Fibroblast of lung (primary cell): Measurements from ENCODE around the gene C12orf54.

ENCODE experiments used
- EZH2 ChIP-seq: IDR thresholded peaks from 2 replicates; pipeline ENCODE4 v1.5.1; 2012; ENCODE audit warnings: low read length, control low read depth, mild to moderate bottlenecking; ENCODE audit errors: missing control alignments
- TF ChIP-seq, protein P1 (sequence below), 2 donors: IDR thresholded peaks in 1 of 2; conservative IDR thresholded peaks in 1 of 2; 1 replicate in 1 of 2; 2 replicates in 1 of 2; pipeline ENCODE4 v1.5.1; 2011 to 2012; ENCODE audit warnings: low read length in 2 of 2, control low read depth in 1 of 2, inconsistent platforms in 1 of 2, low read depth in 1 of 2, mild to moderate bottlenecking in 1 of 2

DNA sequence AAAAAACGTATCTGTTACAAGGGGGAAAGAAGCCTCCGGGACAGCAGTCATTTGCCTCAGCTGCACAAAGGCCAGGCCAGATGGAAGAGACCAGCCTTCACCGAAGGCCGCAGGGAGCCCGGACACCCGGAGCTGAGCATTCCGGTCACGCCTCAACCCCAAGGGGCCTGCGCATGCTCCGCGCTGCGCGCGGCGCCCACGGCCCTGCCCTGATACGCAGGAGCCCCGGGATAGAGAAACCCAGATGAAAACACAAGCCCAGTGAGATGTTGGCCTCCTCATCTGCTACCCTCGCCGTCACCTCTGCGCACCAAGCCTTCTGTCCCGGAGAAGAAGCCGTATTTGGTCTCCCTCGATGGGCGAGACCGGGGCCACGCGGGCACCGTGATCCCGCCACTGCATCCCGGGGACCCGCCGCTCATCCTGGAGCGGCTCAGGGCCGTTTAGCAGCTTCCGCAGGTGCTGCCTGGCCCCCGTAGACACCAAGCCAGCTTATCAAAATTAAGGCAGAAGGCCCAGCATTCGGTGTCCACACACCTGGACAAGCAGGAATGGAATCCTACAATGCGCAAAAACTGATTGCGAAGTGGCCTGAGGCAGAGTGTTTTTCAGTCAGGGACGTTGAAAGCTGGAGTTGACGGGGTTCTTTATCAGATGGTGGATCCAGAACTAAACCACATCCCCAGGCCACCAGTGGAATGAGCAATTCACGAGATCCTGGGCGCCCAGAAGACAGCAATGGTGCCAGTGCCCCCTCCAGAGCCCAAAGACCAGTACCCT, 45.8 kb downstream of the C12orf54 start:
- TF ChIP-seq, protein P1, sequence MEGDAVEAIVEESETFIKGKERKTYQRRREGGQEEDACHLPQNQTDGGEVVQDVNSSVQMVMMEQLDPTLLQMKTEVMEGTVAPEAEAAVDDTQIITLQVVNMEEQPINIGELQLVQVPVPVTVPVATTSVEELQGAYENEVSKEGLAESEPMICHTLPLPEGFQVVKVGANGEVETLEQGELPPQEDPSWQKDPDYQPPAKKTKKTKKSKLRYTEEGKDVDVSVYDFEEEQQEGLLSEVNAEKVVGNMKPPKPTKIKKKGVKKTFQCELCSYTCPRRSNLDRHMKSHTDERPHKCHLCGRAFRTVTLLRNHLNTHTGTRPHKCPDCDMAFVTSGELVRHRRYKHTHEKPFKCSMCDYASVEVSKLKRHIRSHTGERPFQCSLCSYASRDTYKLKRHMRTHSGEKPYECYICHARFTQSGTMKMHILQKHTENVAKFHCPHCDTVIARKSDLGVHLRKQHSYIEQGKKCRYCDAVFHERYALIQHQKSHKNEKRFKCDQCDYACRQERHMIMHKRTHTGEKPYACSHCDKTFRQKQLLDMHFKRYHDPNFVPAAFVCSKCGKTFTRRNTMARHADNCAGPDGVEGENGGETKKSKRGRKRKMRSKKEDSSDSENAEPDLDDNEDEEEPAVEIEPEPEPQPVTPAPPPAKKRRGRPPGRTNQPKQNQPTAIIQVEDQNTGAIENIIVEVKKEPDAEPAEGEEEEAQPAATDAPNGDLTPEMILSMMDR (conservative IDR thresholded peaks at IDR 0.05 in 1 of 2, IDR thresholded peaks at IDR 0.05 in 1 of 2; ENCODE audit: low read depth in 1 of 2, low read length in 2 of 2) = no peak
- no peak for TF ChIP-seq EZH2
